ENCODE results near the gene CELF6.

CELF6 gene

DNA sequence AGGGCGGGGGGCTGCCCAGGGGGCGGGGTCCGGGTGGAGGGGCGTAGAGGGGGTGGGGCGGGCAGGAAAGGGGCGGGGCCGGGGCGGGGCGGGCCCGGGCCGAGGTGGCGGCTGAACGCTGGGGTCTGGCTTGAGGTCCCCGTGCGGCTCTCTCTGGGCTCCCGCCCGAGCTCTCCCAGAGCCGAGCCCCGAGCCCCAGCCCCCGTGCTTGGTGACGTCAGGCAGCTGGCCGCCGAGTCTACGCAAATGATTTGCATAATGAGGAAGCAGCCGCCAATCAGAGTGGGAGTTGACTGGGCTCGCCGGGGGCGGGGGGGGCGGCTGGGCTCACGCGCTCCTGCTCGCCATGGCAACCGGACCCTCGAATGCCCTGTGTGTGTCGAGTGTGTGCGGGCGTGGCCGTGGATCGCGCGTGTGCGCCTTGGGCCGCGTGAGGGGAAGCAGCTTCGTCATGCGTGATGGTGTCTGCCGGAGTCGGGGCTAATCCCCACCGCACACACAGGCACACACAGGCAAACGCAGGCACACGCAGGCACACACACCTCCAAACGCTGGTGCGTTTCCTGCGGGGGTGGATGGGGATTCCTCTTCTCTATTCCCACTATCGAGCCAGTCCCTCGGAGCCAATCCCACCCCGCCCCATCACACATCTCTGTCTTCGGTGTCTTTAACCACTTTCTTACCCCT is at the start of gene CELF6:
Gene CELF6 (minus strand): TSS at position 173 of the 687 bp plus-strand sequence. CDS start 283 bp downstream, outside the sequence.
- H3K36me3 ChIP-seq (ENCODE audit: control insufficient read depth in 2 of 2, insufficient read depth in 2 of 2, low read length in 2 of 2) = no peaks in the 10 kb centered on the region
- no peaks in the 10 kb centered on the region for H3K9me3 ChIP-seq (ENCODE audit: control insufficient read depth in 2 of 2, low read length in 2 of 2)
- no peak within 1 kb of the TSS for H3K27ac ChIP-seq (ENCODE audit: low read depth in 2 of 2, low read length in 2 of 2)
- no peaks in the 10 kb centered on the region for H3K27me3 ChIP-seq (ENCODE audit: control insufficient read depth in 2 of 2, insufficient read depth in 2 of 2, low read length in 2 of 2)
- H3K4me3 ChIP-seq (ENCODE audit: low read length in 2 of 2) = peak within 1 kb of the TSS; percentile 52 to 69
- H3K4me1 ChIP-seq (ENCODE audit: control insufficient read depth in 2 of 2, insufficient read depth in 2 of 2, low read length in 2 of 2) = peaks cover 6% of the 10 kb centered on the region in 2 donors
- H3K9ac ChIP-seq (ENCODE audit: low read depth in 1 of 2, low read length in 2 of 2) = peak within 1 kb of the TSS in 1 of 2 donors; percentile 32

DNA sequence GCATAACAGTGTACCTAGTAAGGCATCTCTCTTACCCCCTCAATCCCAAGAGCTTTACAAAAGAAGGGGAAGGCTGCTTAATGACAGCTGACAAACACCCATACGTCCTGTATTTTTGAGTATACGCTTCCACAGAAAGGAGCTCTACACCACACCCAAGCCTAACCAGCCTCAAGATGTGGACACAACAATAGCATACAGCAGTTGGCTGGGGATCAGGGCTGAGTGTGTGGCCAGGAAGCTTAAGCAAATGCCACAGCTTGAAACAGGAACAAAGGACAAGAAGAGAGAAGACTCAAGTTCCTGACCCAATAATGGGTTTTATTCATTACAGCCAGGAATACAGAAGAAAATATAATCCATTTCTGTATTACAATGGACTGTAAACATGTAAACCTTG is 48.9 kb upstream of the CELF6 start:
- peak overlapping the region; percentile 20 to 39 for H3K27ac ChIP-seq (ENCODE audit: low read depth in 2 of 2, low read length in 2 of 2)
- H3K36me3 ChIP-seq (ENCODE audit: control insufficient read depth in 2 of 2, insufficient read depth in 2 of 2, low read length in 2 of 2) = peaks cover 3 to 5% of the 10 kb centered on the region in 2 donors
- H3K9ac ChIP-seq (ENCODE audit: low read depth in 1 of 2, low read length in 2 of 2) = no peak overlapping the region
- H3K4me3 ChIP-seq (ENCODE audit: low read length in 2 of 2) = no peak overlapping the region
- H3K27me3 ChIP-seq (ENCODE audit: control insufficient read depth in 2 of 2, insufficient read depth in 2 of 2, low read length in 2 of 2) = no peaks in the 10 kb centered on the region
- H3K4me1 ChIP-seq (ENCODE audit: control insufficient read depth in 2 of 2, insufficient read depth in 2 of 2, low read length in 2 of 2) = peaks cover 2 to 3% of the 10 kb centered on the region in 2 donors
- no peaks in the 10 kb centered on the region for H3K9me3 ChIP-seq (ENCODE audit: control insufficient read depth in 2 of 2, low read length in 2 of 2)

DNA sequence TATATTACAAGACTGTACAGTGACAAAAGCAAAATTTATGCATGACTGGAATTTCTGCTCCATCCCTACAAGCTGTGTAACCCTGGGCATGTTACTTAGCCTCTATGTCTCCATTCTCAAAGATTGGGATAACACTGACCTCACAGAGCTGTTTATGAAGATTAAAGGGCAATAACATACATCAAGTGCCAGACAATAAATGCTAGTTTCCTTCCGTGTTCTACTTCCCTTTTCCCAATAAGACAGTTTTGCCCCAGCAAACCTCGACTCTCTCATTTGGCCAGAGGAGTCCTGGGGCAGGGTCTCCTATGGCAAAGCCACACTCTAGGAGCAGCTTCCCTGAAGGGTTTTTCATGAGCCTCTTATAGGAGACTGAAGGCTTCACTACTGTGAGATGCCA is 48.4 kb upstream of the CELF6 start:
- Histone ChIP-seq H3K9me3 (ENCODE audit: control insufficient read depth in 2 of 2, low read length in 2 of 2) (no peaks in the 10 kb centered on the region), H3K27me3 (ENCODE audit: control insufficient read depth in 2 of 2, insufficient read depth in 2 of 2, low read length in 2 of 2) (no peaks in the 10 kb centered on the region), H3K36me3 (ENCODE audit: control insufficient read depth in 2 of 2, insufficient read depth in 2 of 2, low read length in 2 of 2) (peaks cover 3 to 5% of the 10 kb centered on the region in 2 donors), H3K4me3 (ENCODE audit: low read length in 2 of 2) (no peak overlapping the region), H3K4me1 (ENCODE audit: control insufficient read depth in 2 of 2, insufficient read depth in 2 of 2, low read length in 2 of 2) (peaks cover 2 to 3% of the 10 kb centered on the region in 2 donors), H3K9ac (ENCODE audit: low read depth in 1 of 2, low read length in 2 of 2) (no peak overlapping the region), H3K27ac (ENCODE audit: low read depth in 2 of 2, low read length in 2 of 2) (peak overlapping the region; percentile 20 to 39)

DNA sequence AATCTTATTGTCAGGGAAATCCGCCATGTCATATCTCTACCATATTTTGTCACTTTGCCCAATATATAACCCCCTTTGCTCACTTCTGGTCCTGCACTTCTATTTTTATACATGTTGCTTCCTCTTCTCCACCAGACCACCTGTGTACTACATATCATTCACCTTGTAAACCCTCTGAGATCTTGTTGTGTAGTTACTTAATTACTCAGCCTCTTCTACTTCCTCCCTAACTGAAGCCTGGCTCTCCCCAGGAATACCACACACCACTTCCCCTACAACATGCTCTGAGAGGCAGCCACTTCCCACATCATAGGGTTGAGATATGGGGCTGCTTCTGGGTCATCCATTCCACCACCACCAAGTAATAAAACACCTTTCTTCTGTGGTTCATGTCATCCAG is 45.9 kb upstream of the CELF6 start:
- Histone ChIP-seq H3K36me3 (ENCODE audit: control insufficient read depth in 2 of 2, insufficient read depth in 2 of 2, low read length in 2 of 2) (peaks cover 0 to under 1% of the 10 kb centered on the region in 2 donors), H3K4me3 (ENCODE audit: low read length in 2 of 2) (no peak overlapping the region), H3K9ac (ENCODE audit: low read depth in 1 of 2, low read length in 2 of 2) (no peak overlapping the region), H3K27ac (ENCODE audit: low read depth in 2 of 2, low read length in 2 of 2) (no peak overlapping the region), H3K9me3 (ENCODE audit: control insufficient read depth in 2 of 2, low read length in 2 of 2) (no peaks in the 10 kb centered on the region), H3K4me1 (ENCODE audit: control insufficient read depth in 2 of 2, insufficient read depth in 2 of 2, low read length in 2 of 2) (peaks cover 2 to 3% of the 10 kb centered on the region in 2 donors), H3K27me3 (ENCODE audit: control insufficient read depth in 2 of 2, insufficient read depth in 2 of 2, low read length in 2 of 2) (no peaks in the 10 kb centered on the region)

DNA sequence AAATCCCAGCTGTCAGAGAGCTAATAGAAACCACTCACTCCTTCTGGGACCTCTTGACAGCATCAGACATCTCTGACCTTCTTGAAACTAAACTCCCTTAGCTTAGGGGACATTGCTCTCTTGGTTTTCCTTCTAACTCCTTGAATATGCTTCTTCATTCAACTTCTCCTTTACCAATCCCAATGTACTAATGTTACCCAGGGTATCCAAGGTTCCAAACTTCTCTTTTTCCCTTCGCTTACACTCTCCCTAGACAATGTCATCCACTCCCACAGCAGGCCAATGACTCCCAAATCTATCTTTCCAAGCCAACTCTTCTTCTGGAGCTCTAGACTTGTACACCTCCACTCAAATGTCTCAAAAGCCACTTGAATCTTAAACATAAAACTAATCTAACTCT is 41.2 kb upstream of the CELF6 start:
- H3K9me3 ChIP-seq (ENCODE audit: control insufficient read depth in 2 of 2, low read length in 2 of 2) = no peaks in the 10 kb centered on the region
- H3K36me3 ChIP-seq (ENCODE audit: control insufficient read depth in 2 of 2, insufficient read depth in 2 of 2, low read length in 2 of 2) = peaks cover under 1 to 7% of the 10 kb centered on the region in 2 donors
- H3K9ac ChIP-seq (ENCODE audit: low read depth in 1 of 2, low read length in 2 of 2) = no peak overlapping the region
- H3K4me3 ChIP-seq (ENCODE audit: low read length in 2 of 2) = no peak overlapping the region
- peaks cover 0 to 7% of the 10 kb centered on the region in 2 donors for H3K4me1 ChIP-seq (ENCODE audit: control insufficient read depth in 2 of 2, insufficient read depth in 2 of 2, low read length in 2 of 2)
- H3K27me3 ChIP-seq (ENCODE audit: control insufficient read depth in 2 of 2, insufficient read depth in 2 of 2, low read length in 2 of 2) = no peaks in the 10 kb centered on the region
- H3K27ac ChIP-seq (ENCODE audit: low read depth in 2 of 2, low read length in 2 of 2) = no peak overlapping the region

DNA sequence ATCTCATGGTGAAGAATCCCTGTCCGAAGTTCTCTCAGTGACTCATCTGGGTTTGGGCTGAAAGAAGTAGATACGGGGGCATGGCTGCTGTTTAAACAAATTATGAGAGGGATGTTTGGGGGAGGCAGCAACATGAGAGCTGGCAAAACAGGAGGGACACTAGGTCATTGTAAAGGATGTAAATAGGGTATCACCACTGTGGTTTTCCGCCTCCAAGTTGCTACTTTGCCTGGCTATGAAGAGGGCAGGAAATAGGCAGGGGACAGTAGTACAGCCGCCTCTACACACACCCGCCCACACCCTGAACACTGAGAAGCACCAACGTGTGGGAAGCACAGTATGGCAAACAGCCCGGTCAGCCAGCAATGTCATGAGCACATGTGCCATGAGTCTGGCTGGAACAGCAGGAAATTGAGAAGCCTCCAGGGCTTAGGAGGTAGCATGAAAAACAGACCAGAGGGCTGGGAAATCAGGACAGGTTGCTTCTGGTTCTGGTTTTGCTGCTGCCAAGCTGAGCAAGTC is 38.8 kb upstream of the CELF6 start:
- Histone ChIP-seq H3K36me3 (ENCODE audit: control insufficient read depth in 2 of 2, insufficient read depth in 2 of 2, low read length in 2 of 2) (peaks cover 14 to 28% of the 10 kb centered on the region in 2 donors), H3K4me3 (ENCODE audit: low read length in 2 of 2) (no peak overlapping the region), H3K4me1 (ENCODE audit: control insufficient read depth in 2 of 2, insufficient read depth in 2 of 2, low read length in 2 of 2) (peaks cover 0 to 5% of the 10 kb centered on the region in 2 donors), H3K27me3 (ENCODE audit: control insufficient read depth in 2 of 2, insufficient read depth in 2 of 2, low read length in 2 of 2) (no peaks in the 10 kb centered on the region), H3K9me3 (ENCODE audit: control insufficient read depth in 2 of 2, low read length in 2 of 2) (no peaks in the 10 kb centered on the region), H3K9ac (ENCODE audit: low read depth in 1 of 2, low read length in 2 of 2) (no peak overlapping the region), H3K27ac (ENCODE audit: low read depth in 2 of 2, low read length in 2 of 2) (no peak overlapping the region)

DNA sequence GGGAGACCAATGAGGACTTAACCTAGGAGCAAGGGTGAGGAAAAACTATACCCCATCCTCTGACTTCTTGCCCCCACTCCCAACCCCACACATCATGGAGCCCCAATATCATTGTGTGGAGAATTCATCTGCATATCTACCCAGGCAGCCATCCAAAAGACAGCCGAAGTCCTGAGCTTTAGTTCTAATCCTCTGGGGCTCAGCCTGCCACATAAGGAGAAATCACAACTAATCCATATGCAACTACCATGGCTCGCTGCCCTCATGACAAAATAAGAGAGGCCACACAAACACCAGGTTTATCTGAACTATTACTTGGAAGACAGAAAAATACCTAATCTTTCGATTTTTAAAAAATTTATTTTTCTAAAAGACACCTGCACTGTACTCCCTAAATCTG is 38.2 kb upstream of the CELF6 start:
- Histone ChIP-seq H3K9ac (ENCODE audit: low read depth in 1 of 2, low read length in 2 of 2) (no peak overlapping the region), H3K27me3 (ENCODE audit: control insufficient read depth in 2 of 2, insufficient read depth in 2 of 2, low read length in 2 of 2) (no peaks in the 10 kb centered on the region), H3K9me3 (ENCODE audit: control insufficient read depth in 2 of 2, low read length in 2 of 2) (no peaks in the 10 kb centered on the region), H3K27ac (ENCODE audit: low read depth in 2 of 2, low read length in 2 of 2) (no peak overlapping the region), H3K4me3 (ENCODE audit: low read length in 2 of 2) (no peak overlapping the region), H3K4me1 (ENCODE audit: control insufficient read depth in 2 of 2, insufficient read depth in 2 of 2, low read length in 2 of 2) (peaks cover 0 to 5% of the 10 kb centered on the region in 2 donors), H3K36me3 (ENCODE audit: control insufficient read depth in 2 of 2, insufficient read depth in 2 of 2, low read length in 2 of 2) (peaks cover 19 to 30% of the 10 kb centered on the region in 2 donors)

DNA sequence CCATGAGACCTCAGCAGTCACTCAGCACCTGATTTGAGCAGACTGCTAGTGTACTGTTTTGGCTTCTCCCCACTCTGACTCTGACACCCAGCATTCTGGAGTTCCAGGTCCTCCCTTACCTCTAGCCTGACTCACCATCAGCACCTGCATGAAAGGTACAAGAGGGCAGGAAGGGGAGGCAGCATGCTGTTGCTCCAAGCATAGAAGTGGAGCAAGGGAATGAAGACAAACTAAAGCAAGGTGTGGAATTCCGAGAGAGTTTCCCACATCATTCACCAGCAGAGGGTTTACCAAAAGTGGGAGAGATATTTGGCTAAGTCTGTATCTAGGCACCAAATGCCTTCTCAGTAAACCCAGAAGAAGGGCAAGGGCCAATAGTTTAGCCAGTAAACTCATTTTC is 34.5 kb upstream of the CELF6 start:
- Histone ChIP-seq H3K4me3 (ENCODE audit: low read length in 2 of 2) (no peak overlapping the region), H3K9me3 (ENCODE audit: control insufficient read depth in 2 of 2, low read length in 2 of 2) (no peaks in the 10 kb centered on the region), H3K36me3 (ENCODE audit: control insufficient read depth in 2 of 2, insufficient read depth in 2 of 2, low read length in 2 of 2) (peaks cover 41 to 52% of the 10 kb centered on the region in 2 donors)

DNA sequence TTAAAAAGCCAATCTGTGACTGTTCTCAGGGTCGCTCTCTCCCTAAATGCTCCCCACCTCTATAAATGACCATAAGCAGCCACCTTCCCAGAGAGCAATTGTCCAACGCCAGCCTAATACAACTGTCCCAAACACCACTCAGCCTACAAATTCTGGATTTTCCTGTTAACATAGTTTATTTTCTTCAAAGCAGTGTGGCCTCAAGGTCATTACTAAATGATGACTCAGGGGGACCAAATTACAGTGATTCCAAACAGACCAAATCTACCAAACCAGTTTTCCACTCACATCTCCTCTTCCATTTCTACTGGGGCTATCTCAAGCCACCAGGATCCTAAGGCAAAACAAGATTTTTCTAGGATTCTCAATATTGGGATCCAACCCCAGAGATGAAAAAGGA is 33.3 kb upstream of the CELF6 start:
- H3K9ac ChIP-seq (ENCODE audit: low read depth in 1 of 2, low read length in 2 of 2) = no peak overlapping the region
- H3K9me3 ChIP-seq (ENCODE audit: control insufficient read depth in 2 of 2, low read length in 2 of 2) = no peaks in the 10 kb centered on the region
- H3K27me3 ChIP-seq (ENCODE audit: control insufficient read depth in 2 of 2, insufficient read depth in 2 of 2, low read length in 2 of 2) = no peaks in the 10 kb centered on the region
- no peak overlapping the region for H3K27ac ChIP-seq (ENCODE audit: low read depth in 2 of 2, low read length in 2 of 2)
- peaks cover 53 to 64% of the 10 kb centered on the region in 2 donors for H3K36me3 ChIP-seq (ENCODE audit: control insufficient read depth in 2 of 2, insufficient read depth in 2 of 2, low read length in 2 of 2)
- no peak overlapping the region for H3K4me3 ChIP-seq (ENCODE audit: low read length in 2 of 2)
- H3K4me1 ChIP-seq (ENCODE audit: control insufficient read depth in 2 of 2, insufficient read depth in 2 of 2, low read length in 2 of 2) = no peaks in the 10 kb centered on the region

More for the DNA sequence above, 34.5 kb upstream of the CELF6 start:
- Histone ChIP-seq H3K27ac (ENCODE audit: low read depth in 2 of 2, low read length in 2 of 2) (no peak overlapping the region), H3K9ac (ENCODE audit: low read depth in 1 of 2, low read length in 2 of 2) (no peak overlapping the region), H3K27me3 (ENCODE audit: control insufficient read depth in 2 of 2, insufficient read depth in 2 of 2, low read length in 2 of 2) (no peaks in the 10 kb centered on the region), H3K4me1 (ENCODE audit: control insufficient read depth in 2 of 2, insufficient read depth in 2 of 2, low read length in 2 of 2) (peaks cover 0 to 5% of the 10 kb centered on the region in 2 donors)

DNA sequence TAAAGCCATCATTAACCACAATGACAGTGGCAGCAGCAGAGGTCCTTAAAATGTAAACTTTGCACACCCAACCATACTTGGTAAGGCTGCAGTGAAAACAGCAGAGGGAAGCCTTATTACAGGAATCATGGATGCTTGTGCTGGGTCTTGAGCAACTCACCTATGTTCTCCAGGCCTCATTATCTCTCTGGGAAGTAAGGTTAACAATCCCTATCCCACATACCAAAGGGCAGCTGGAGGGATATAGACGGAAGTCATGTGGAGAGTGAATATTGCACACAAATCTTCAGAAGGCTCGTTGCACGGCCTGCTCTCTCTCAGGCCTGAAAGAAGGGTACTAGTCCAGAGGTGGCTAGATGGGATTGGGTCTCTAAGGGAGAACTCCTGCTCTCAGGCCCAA is 25.8 kb upstream of the CELF6 start:
- Histone ChIP-seq H3K27ac (ENCODE audit: low read depth in 2 of 2, low read length in 2 of 2) (no peak overlapping the region), H3K9ac (ENCODE audit: low read depth in 1 of 2, low read length in 2 of 2) (no peak overlapping the region), H3K27me3 (ENCODE audit: control insufficient read depth in 2 of 2, insufficient read depth in 2 of 2, low read length in 2 of 2) (no peaks in the 10 kb centered on the region), H3K36me3 (ENCODE audit: control insufficient read depth in 2 of 2, insufficient read depth in 2 of 2, low read length in 2 of 2) (peaks cover 56 to 76% of the 10 kb centered on the region in 2 donors), H3K4me3 (ENCODE audit: low read length in 2 of 2) (no peak overlapping the region), H3K9me3 (ENCODE audit: control insufficient read depth in 2 of 2, low read length in 2 of 2) (no peaks in the 10 kb centered on the region), H3K4me1 (ENCODE audit: control insufficient read depth in 2 of 2, insufficient read depth in 2 of 2, low read length in 2 of 2) (no peaks in the 10 kb centered on the region)

Measured in mucosa of rectum (tissue), 2 donors.